CD4-positive, alpha-beta T cell treated with Interleukin-10 for 1 hour (primary cell): Measurements from ENCODE around the gene KIF4B.

ENCODE experiments used
- DNase-seq: peaks from one replicate; pipeline ENCODE4 v3.0.0-alpha.2; 2020

KIF4B gene

DNA sequence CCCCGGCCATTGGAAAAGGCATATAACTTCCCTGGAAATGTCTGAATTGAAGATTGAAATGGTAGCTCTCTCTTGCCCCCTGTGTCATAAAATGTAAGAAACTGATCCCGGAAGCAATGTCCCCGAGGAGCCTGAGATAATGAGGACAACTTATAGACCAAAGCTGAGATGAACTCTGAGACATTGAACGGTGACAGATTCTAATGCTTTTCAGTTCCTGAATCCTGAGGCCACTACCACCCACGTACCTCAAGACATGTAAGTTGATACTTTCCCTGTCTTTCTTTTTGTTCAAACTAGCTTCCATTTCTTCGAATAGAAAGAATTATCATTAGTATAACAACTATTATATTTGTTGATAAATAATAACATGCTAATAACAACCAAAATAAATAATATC lies 51.0 kb downstream of the KIF4B start:
- no peak for DNase-seq

DNA sequence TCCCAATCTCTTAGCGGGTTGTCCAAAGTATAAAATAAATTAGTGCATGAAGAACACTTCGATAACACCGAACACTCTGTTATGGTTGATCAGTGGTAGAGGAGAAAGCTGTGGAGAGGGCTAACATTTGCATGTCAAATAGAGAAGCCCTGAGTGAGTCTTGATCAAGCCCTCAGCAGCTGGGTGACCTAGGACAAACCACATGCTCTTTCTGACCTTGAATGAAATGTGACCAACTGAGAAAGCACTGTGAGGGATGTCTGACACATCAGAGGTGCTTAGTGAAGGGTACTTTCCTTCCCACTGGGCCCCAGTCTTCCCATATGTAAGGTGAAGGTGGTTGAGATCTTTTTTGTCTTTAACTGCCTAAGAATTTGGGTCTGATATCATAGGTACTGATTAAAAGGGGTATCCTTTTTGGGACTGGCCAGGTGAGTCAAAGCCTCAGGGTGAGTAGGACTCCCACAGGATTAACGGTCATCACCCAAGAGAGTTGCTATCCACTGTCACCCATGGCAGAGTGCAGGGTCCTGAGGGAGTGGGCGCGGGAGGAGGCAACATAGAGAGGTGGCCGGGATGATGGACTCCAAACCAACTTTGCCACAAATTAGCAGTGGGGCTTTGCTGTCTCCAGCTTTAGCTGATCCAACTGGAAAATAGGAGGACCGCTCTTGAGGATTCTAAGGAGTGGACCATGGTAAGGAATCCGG lies 53.5 kb downstream of the KIF4B start:
- no peak for DNase-seq
